K562 (cell line): ENCODE results near the gene DOLK. TPM values are rescaled to one million over a fixed set of nuclear protein-coding genes. Genes with fewer than 3 reads are reported as not detected.

Source experiments
- BCOR ChIP-seq: fragments of 450-650 bp; IDR thresholded peaks from 2 replicates; pipeline ENCODE4 v1.6.1; 2016
- DIDO1 ChIP-seq: fragments of 450-650 bp; IDR thresholded peaks from 2 replicates; pipeline ENCODE4 v1.6.1; 2016; ENCODE audit warnings: low read depth, missing biosample characterization, missing genetic modification characterization
- ETV6 ChIP-seq, 3 experiments: fragments of 150-350 bp in 1 of 3; sonication (generic) in 1 of 3; formaldehyde crosslinking in 1 of 3; IDR thresholded peaks; 2 replicates each; pipeline versions ENCODE4 v1.6.1 to v1.8.0; 2014 to 2022; ENCODE audit warnings: borderline replicate concordance in 2 of 3, low read depth in 2 of 3, antibody characterized with exemption in 1 of 3, low read length in 1 of 3, mild to moderate bottlenecking in 1 of 3, missing genetic modification reagents in 1 of 3
- KLF13 ChIP-seq: fragments of 450-650 bp; IDR thresholded peaks from 2 replicates; pipeline ENCODE4 v1.6.1; 2016; ENCODE audit warnings: missing genetic modification characterization, low read depth, mild to moderate bottlenecking, missing compliant biosample characterization, moderate library complexity, borderline replicate concordance
- MTA2 ChIP-seq: fragments of 450-650 bp; IDR thresholded peaks from 2 replicates; pipeline ENCODE4 v1.6.1; 2016; ENCODE audit warnings: low read depth
- MXI1 ChIP-seq: IDR thresholded peaks from 2 replicates; pipeline ENCODE4 v1.6.1; 2011; ENCODE audit warnings: low read depth, mild to moderate bottlenecking, improper control_type of control experiment, low read length
- PHB ChIP-seq: fragments of 250-450 bp; sonication (Bioruptor Pico); IDR thresholded peaks from 2 replicates; pipeline ENCODE4 v1.5.0; 2021
- POLR2A ChIP-seq: fragments of 450-650 bp; conservative IDR thresholded peaks from 2 replicates; pipeline ENCODE4 v1.6.1; 2016
- SMARCA5 ChIP-seq: fragments of 450-650 bp; IDR thresholded peaks from 2 replicates; pipeline ENCODE4 v1.6.1; 2016
- SRSF9 ChIP-seq: fragments of 200-400 bp; formaldehyde crosslinking; IDR thresholded peaks from 2 replicates; pipeline ENCODE4 v1.6.1; 2017; ENCODE audit warnings: low read depth, low read length, borderline replicate concordance
- STAT5B ChIP-seq: fragments of 250-450 bp; sonication (Bioruptor Pico); IDR thresholded peaks from 2 replicates; pipeline ENCODE4 v1.8.0; 2021; ENCODE audit warnings: mild to moderate bottlenecking, inconsistent platforms
- YY1 ChIP-seq, 3 experiments: IDR thresholded peaks; 2 replicates each; pipeline ENCODE4 v1.6.1; 2011; ENCODE audit warnings: low read length in 2 of 3, mild to moderate bottlenecking in 2 of 3, moderate library complexity in 2 of 3, borderline replicate concordance in 1 of 3, control low read depth in 1 of 3, low read depth in 1 of 3; ENCODE audit not compliant: insufficient read depth in 3 of 3, insufficient replicate concordance in 2 of 3, control insufficient read depth in 1 of 3, insufficient read length in 1 of 3; ENCODE audit errors: extremely low read depth in 1 of 3
- ZBED1 ChIP-seq: IDR thresholded peaks from 2 replicates; pipeline ENCODE4 v1.6.1; 2014
- ZNF140 ChIP-seq: fragments of 250-450 bp; sonication (Bioruptor Pico); IDR thresholded peaks from 2 replicates; pipeline ENCODE4 v1.8.0; 2021; ENCODE audit warnings: moderate library complexity, mild to moderate bottlenecking, inconsistent platforms
- ZNF174 ChIP-seq: fragments of 250-450 bp; sonication (Bioruptor Pico); IDR thresholded peaks from 2 replicates; pipeline ENCODE4 v1.4.0; 2020; ENCODE audit warnings: mild to moderate bottlenecking
- ZNF184 ChIP-seq: sonication (generic); formaldehyde crosslinking; IDR thresholded peaks from 2 replicates; pipeline ENCODE4 v1.5.0; 2020; ENCODE audit warnings: missing genetic modification reagents
- ZNF431 ChIP-seq: sonication (generic); formaldehyde crosslinking; IDR thresholded peaks from 2 replicates; pipeline ENCODE4 v1.8.0; 2022; ENCODE audit warnings: mild to moderate bottlenecking, missing genetic modification reagents
- ZNF785 ChIP-seq: fragments of 250-450 bp; sonication (Bioruptor Pico); IDR thresholded peaks from 2 replicates; pipeline ENCODE4 v1.4.0; 2020; ENCODE audit warnings: mild to moderate bottlenecking
- polyA plus RNA-seq, 8 experiments: library from polyadenylated mRNA; depleted of rRNA in 4 of 8; stranded (reverse) in 5 of 8; unstranded in 3 of 8; fragments of >200 nt; fragmentation: Nextera tagmentation in 2 of 8; fragmentation: Illumina TruSeq in 1 of 8; extraction: Ambion mirVana in 2 of 8; extraction: Trizol in 1 of 8; gene quantifications; 2 replicates each; pipeline versions ENCODE4 v1.2.1 to v1.2.3, GENCODE V29; 2011 to 2014; ENCODE audit warnings: inconsistent platforms in 1 of 8, missing spikeins in 1 of 8
- total RNA-seq, 7 experiments: library from RNA; depleted of rRNA in 6 of 7; stranded (reverse); fragments of >200 nt in 6 of 7; fragmentation: Illumina TruSeq in 2 of 7; extraction: Trizol in 2 of 7; gene quantifications; 2 replicates each; pipeline versions ENCODE4 v1.2.1 to v1.2.3, GENCODE V29; 2011 to 2021; ENCODE audit warnings: low replicate concordance in 1 of 7
- TF ChIP-seq, protein P1 (sequence below): fragments of 250-450 bp; sonication (Bioruptor Pico); IDR thresholded peaks from 2 replicates; pipeline ENCODE4 v1.5.0; 2021; ENCODE audit warnings: mild to moderate bottlenecking, borderline replicate concordance
- TF ChIP-seq, protein P2 (sequence below): sonication (generic); formaldehyde crosslinking; IDR thresholded peaks from 2 replicates; pipeline ENCODE4 v1.4.0; 2020; ENCODE audit warnings: mild to moderate bottlenecking, missing genetic modification reagents
- TF ChIP-seq, protein P3 (sequence below): sonication (generic); formaldehyde crosslinking; IDR thresholded peaks from 2 replicates; pipeline ENCODE4 v1.5.0; 2020; ENCODE audit warnings: missing genetic modification reagents
- TF ChIP-seq, protein P4 (sequence below): fragments of 250-450 bp; sonication (Bioruptor Pico); IDR thresholded peaks from 2 replicates; pipeline ENCODE4 v1.4.0; 2020; ENCODE audit warnings: borderline replicate concordance

DOLK gene
- total and polyA plus RNA-seq, 9 of the 15 experiments (the other 6 are each of a cell fraction or from before 2014, with no cell fraction given) = 2.6 to 14.2 (median 11.7) TPM

DNA sequence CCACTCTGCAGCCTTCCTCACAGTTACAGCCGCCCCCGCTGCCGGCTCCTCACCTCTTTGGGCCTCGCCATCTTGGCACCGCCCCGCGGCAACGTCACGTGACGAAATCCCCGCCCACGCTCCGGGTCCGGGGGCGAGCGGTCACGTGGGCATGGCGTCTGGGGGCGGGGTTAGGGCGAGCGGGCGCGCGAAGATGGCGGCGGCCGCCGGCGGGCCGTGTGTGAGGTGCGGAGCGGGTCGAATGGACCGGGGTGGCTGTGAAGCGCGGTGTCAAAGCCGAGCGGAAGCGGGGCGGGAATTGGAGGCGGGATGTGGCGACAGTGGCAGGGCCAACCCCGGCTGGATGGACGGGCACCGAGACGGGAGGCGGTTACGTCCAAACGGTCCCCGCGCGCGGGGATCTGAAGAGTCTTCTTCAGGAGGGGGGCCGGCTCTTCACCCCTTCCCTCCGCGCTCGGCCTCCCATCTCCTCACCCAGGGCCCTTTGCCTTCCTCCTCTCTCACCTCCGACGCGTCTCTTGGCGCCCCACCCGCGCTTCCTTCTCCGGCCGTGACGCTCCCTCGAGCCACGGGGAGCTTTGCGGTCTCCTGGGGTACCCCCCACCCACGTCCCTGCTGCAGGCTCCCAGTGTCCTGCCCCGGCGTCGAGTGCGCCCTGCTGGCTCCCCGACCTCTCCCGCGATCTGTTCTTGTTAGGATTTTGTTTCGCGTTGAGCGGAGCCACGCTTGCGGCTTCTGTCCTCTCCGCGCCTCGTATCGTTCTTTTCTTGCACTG lies at the start of gene DOLK, which contains the start of gene NUP188 (continued):
- TF ChIP-seq, protein P1, sequence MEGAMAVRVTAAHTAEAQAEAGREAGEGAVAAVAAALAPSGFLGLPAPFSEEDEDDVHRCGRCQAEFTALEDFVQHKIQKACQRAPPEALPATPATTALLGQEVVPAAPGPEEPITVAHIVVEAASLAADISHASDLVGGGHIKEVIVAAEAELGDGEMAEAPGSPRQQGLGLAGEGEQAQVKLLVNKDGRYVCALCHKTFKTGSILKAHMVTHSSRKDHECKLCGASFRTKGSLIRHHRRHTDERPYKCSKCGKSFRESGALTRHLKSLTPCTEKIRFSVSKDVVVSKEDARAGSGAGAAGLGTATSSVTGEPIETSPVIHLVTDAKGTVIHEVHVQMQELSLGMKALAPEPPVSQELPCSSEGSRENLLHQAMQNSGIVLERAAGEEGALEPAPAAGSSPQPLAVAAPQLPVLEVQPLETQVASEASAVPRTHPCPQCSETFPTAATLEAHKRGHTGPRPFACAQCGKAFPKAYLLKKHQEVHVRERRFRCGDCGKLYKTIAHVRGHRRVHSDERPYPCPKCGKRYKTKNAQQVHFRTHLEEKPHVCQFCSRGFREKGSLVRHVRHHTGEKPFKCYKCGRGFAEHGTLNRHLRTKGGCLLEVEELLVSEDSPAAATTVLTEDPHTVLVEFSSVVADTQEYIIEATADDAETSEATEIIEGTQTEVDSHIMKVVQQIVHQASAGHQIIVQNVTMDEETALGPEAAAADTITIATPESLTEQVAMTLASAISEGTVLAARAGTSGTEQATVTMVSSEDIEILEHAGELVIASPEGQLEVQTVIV (CRISPR knock-in tag) = no peak
- TF ChIP-seq SRSF9 (no peak), BCOR (no peak), ZBED1 (peak; percentile 15; the same call in 1 of the 2 replicates), STAT5B (CRISPR knock-in tag) (no peak), ZNF140 (CRISPR knock-in tag) (no peak), SMARCA5 (no peak), DIDO1 (tag) (no peak), ZNF785 (CRISPR knock-in tag) (no peak), PHB (CRISPR knock-in tag) (no peak), ZNF174 (CRISPR knock-in tag) (no peak), YY1 (IDR thresholded peaks at IDR 0.05; ENCODE audit: borderline replicate concordance in 1 of 3, control insufficient read depth in 1 of 3, extremely low read depth in 1 of 3, insufficient read depth in 3 of 3, insufficient read length in 1 of 3, insufficient replicate concordance in 2 of 3, low read depth in 1 of 3, low read length in 2 of 3) (peak; percentile 92 to 98 (median 97)), POLR2A (peak; percentile 97), ZNF184 (no peak), ZNF431 (CRISPR knock-in tag) (0 out of 2 replicates have a peak, but pooled peaks have one; percentile 31), ETV6 (IDR thresholded peaks at IDR 0.05; ENCODE audit: borderline replicate concordance in 1 of 2, low read depth in 2 of 2, low read length in 1 of 2) (no peak), ETV6 (CRISPR knock-in tag; IDR thresholded peaks at IDR 0.05; ENCODE audit: borderline replicate concordance) (0 out of 2 replicates have a peak, but pooled peaks have one; percentile 57), MXI1 (no peak), KLF13 (tag) (0 out of 2 replicates have a peak, but pooled peaks have one; percentile 69), MTA2 (no peak)
- TF ChIP-seq, protein P2, sequence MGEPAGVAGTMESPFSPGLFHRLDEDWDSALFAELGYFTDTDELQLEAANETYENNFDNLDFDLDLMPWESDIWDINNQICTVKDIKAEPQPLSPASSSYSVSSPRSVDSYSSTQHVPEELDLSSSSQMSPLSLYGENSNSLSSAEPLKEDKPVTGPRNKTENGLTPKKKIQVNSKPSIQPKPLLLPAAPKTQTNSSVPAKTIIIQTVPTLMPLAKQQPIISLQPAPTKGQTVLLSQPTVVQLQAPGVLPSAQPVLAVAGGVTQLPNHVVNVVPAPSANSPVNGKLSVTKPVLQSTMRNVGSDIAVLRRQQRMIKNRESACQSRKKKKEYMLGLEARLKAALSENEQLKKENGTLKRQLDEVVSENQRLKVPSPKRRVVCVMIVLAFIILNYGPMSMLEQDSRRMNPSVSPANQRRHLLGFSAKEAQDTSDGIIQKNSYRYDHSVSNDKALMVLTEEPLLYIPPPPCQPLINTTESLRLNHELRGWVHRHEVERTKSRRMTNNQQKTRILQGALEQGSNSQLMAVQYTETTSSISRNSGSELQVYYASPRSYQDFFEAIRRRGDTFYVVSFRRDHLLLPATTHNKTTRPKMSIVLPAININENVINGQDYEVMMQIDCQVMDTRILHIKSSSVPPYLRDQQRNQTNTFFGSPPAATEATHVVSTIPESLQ = peak; percentile 40; the same call in 1 of the 2 replicates
- TF ChIP-seq, protein P3, sequence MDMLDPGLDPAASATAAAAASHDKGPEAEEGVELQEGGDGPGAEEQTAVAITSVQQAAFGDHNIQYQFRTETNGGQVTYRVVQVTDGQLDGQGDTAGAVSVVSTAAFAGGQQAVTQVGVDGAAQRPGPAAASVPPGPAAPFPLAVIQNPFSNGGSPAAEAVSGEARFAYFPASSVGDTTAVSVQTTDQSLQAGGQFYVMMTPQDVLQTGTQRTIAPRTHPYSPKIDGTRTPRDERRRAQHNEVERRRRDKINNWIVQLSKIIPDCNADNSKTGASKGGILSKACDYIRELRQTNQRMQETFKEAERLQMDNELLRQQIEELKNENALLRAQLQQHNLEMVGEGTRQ (CRISPR knock-in tag) = peak; percentile 99
- TF ChIP-seq, protein P4, sequence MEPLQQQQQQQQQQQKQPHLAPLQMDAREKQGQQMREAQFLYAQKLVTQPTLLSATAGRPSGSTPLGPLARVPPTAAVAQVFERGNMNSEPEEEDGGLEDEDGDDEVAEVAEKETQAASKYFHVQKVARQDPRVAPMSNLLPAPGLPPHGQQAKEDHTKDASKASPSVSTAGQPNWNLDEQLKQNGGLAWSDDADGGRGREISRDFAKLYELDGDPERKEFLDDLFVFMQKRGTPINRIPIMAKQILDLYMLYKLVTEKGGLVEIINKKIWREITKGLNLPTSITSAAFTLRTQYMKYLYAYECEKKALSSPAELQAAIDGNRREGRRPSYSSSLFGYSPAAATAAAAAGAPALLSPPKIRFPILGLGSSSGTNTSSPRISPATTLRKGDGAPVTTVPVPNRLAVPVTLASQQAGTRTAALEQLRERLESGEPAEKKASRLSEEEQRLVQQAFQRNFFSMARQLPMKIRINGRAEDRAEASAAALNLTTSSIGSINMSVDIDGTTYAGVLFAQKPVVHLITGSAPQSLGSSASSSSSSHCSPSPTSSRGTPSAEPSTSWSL = no peak
